Activated naive CD8-positive, alpha-beta T cell treated with anti-CD3 and anti-CD28 coated beads for 36 hours (primary cell): ENCODE measurements around the gene CFAP206. TPM values are rescaled to one million over a fixed set of nuclear protein-coding genes. Genes with fewer than 3 reads are reported as not detected.
A peak's percentile ranks its signal among the peaks of the same experiment; 100 is the strongest.

Source experiments
- DNase-seq: peaks from one replicate; pipeline ENCODE4 v3.0.0; 2021
- H3K27ac Mint-ChIP-seq: one replicate; pipeline ENCODE4 v1.8.0; 2022; ENCODE audit warnings: mild to moderate bottlenecking, moderate library complexity, mixed read lengths
- H3K27me3 Mint-ChIP-seq: one replicate; pipeline ENCODE4 v1.8.0; 2022; ENCODE audit warnings: mild to moderate bottlenecking, mixed read lengths
- H3K36me3 Mint-ChIP-seq: one replicate; pipeline ENCODE4 v1.8.0; 2021; ENCODE audit warnings: mild to moderate bottlenecking, mixed read lengths
- H3K4me1 Mint-ChIP-seq: one replicate; pipeline ENCODE4 v1.8.0; 2021; ENCODE audit warnings: mixed read lengths
- H3K4me3 Mint-ChIP-seq: one replicate; pipeline ENCODE4 v1.8.0; 2022; ENCODE audit warnings: mild to moderate bottlenecking, moderate library complexity, mixed read lengths
- H3K9me3 Mint-ChIP-seq: one replicate; pipeline ENCODE4 v1.8.0; 2022; ENCODE audit warnings: mixed read lengths
- total RNA-seq, 2 experiments: library from RNA; stranded (reverse); gene quantifications; one replicate each; pipeline ENCODE4 v1.2.3, GENCODE V29; 2021

CFAP206 gene
- not detected for total RNA-seq

- Mint-ChIP-seq H3K27ac (peak within 1 kb of the TSS; percentile 45), H3K9me3 (no peaks in the 10 kb centered on the region), H3K4me1 (peaks cover 3% of the 10 kb centered on the region), H3K27me3 (peaks cover 19% of the 10 kb centered on the region), H3K4me3 (peak within 1 kb of the TSS; percentile 82), H3K36me3 (no peaks in the 10 kb centered on the region)
- peak; percentile 78 for DNase-seq
Observed at GRCh38 chr6:87407901-87408720, at the start of gene CFAP206. TSS of gene CFAP206 (plus strand) at chr6:87407972. CDS start at chr6:87409840, 1,868 bp downstream.

- DNase-seq = no peak
- peaks cover 2% of the 10 kb centered on the region for H3K4me1 Mint-ChIP-seq
- peaks cover 22% of the 10 kb centered on the region for H3K36me3 Mint-ChIP-seq
- H3K27ac Mint-ChIP-seq = no peak overlapping the region
- H3K9me3 Mint-ChIP-seq = peaks cover 8% of the 10 kb centered on the region
- H3K4me3 Mint-ChIP-seq = no peak overlapping the region
- no peaks in the 10 kb centered on the region for H3K27me3 Mint-ChIP-seq
Observed at GRCh38 chr6:87364602-87365252, 43.0 kb upstream of the CFAP206 start.

GRCh38 chr6:87366072-87366827, 41.5 kb upstream of the CFAP206 start:
- H3K27ac Mint-ChIP-seq = no peak overlapping the region
- H3K4me3 Mint-ChIP-seq = no peak overlapping the region
- peaks cover 8% of the 10 kb centered on the region for H3K9me3 Mint-ChIP-seq
- DNase-seq = no peak
- H3K4me1 Mint-ChIP-seq = peaks cover 2% of the 10 kb centered on the region
- peaks cover 18% of the 10 kb centered on the region for H3K36me3 Mint-ChIP-seq
- no peaks in the 10 kb centered on the region for H3K27me3 Mint-ChIP-seq

- H3K9me3 Mint-ChIP-seq = peaks cover 8% of the 10 kb centered on the region
- H3K36me3 Mint-ChIP-seq = peaks cover 16% of the 10 kb centered on the region
- peaks cover 2% of the 10 kb centered on the region for H3K4me1 Mint-ChIP-seq
- no peak for DNase-seq
- no peak overlapping the region for H3K4me3 Mint-ChIP-seq
- no peak overlapping the region for H3K27ac Mint-ChIP-seq
- H3K27me3 Mint-ChIP-seq = no peaks in the 10 kb centered on the region
Observed at GRCh38 chr6:87366899-87367298, 40.9 kb upstream of the CFAP206 start.

- Mint-ChIP-seq H3K27me3 (no peaks in the 10 kb centered on the region), H3K4me3 (no peak overlapping the region), H3K4me1 (no peaks in the 10 kb centered on the region), H3K9me3 (no peaks in the 10 kb centered on the region), H3K36me3 (no peaks in the 10 kb centered on the region), H3K27ac (no peak overlapping the region)
- DNase-seq = no peak
Observed at GRCh38 chr6:87373377-87373776, 34.4 kb upstream of the CFAP206 start.

GRCh38 chr6:87375315-87375714, 32.5 kb upstream of the CFAP206 start:
- H3K4me1 Mint-ChIP-seq = peaks cover 3% of the 10 kb centered on the region
- H3K27ac Mint-ChIP-seq = no peak overlapping the region
- no peaks in the 10 kb centered on the region for H3K9me3 Mint-ChIP-seq
- no peak for DNase-seq
- H3K27me3 Mint-ChIP-seq = no peaks in the 10 kb centered on the region
- H3K4me3 Mint-ChIP-seq = no peak overlapping the region
- H3K36me3 Mint-ChIP-seq = peaks cover 1% of the 10 kb centered on the region

- Mint-ChIP-seq H3K4me1 (peaks cover 3% of the 10 kb centered on the region), H3K36me3 (peaks cover 1% of the 10 kb centered on the region), H3K27ac (no peak overlapping the region), H3K9me3 (no peaks in the 10 kb centered on the region), H3K4me3 (no peak overlapping the region), H3K27me3 (no peaks in the 10 kb centered on the region)
- no peak for DNase-seq
Observed at GRCh38 chr6:87376643-87377042, 31.1 kb upstream of the CFAP206 start.

GRCh38 chr6:87378947-87379346, 28.8 kb upstream of the CFAP206 start:
- H3K27me3 Mint-ChIP-seq = no peaks in the 10 kb centered on the region
- peaks cover 3% of the 10 kb centered on the region for H3K4me1 Mint-ChIP-seq
- peaks cover 1% of the 10 kb centered on the region for H3K36me3 Mint-ChIP-seq
- no peak overlapping the region for H3K27ac Mint-ChIP-seq
- H3K4me3 Mint-ChIP-seq = no peak overlapping the region
- no peak for DNase-seq
- no peaks in the 10 kb centered on the region for H3K9me3 Mint-ChIP-seq

- no peaks in the 10 kb centered on the region for H3K27me3 Mint-ChIP-seq
- H3K9me3 Mint-ChIP-seq = no peaks in the 10 kb centered on the region
- H3K36me3 Mint-ChIP-seq = peaks cover 1% of the 10 kb centered on the region
- no peak overlapping the region for H3K27ac Mint-ChIP-seq
- H3K4me3 Mint-ChIP-seq = no peak overlapping the region
- peaks cover 3% of the 10 kb centered on the region for H3K4me1 Mint-ChIP-seq
- DNase-seq = no peak
Observed at GRCh38 chr6:87382861-87383260, 24.9 kb upstream of the CFAP206 start.

GRCh38 chr6:87384038-87384437, 23.7 kb upstream of the CFAP206 start:
- Mint-ChIP-seq H3K36me3 (no peaks in the 10 kb centered on the region), H3K27ac (no peak overlapping the region), H3K27me3 (no peaks in the 10 kb centered on the region), H3K9me3 (no peaks in the 10 kb centered on the region), H3K4me3 (no peak overlapping the region), H3K4me1 (peaks cover 1% of the 10 kb centered on the region)
- DNase-seq = no peak

- DNase-seq = no peak
- H3K36me3 Mint-ChIP-seq = no peaks in the 10 kb centered on the region
- no peaks in the 10 kb centered on the region for H3K4me1 Mint-ChIP-seq
- H3K9me3 Mint-ChIP-seq = no peaks in the 10 kb centered on the region
- H3K27me3 Mint-ChIP-seq = no peaks in the 10 kb centered on the region
- no peak overlapping the region for H3K27ac Mint-ChIP-seq
- no peak overlapping the region for H3K4me3 Mint-ChIP-seq
Observed at GRCh38 chr6:87384449-87384848, 23.3 kb upstream of the CFAP206 start.

GRCh38 chr6:87391334-87391733, 16.4 kb upstream of the CFAP206 start:
- Mint-ChIP-seq H3K4me3 (no peak overlapping the region), H3K9me3 (no peaks in the 10 kb centered on the region), H3K27ac (no peak overlapping the region), H3K36me3 (no peaks in the 10 kb centered on the region), H3K4me1 (peaks cover 3% of the 10 kb centered on the region), H3K27me3 (no peaks in the 10 kb centered on the region)
- no peak for DNase-seq

- H3K36me3 Mint-ChIP-seq = no peaks in the 10 kb centered on the region
- H3K27ac Mint-ChIP-seq = no peak overlapping the region
- peaks cover 3% of the 10 kb centered on the region for H3K4me1 Mint-ChIP-seq
- no peaks in the 10 kb centered on the region for H3K9me3 Mint-ChIP-seq
- no peaks in the 10 kb centered on the region for H3K27me3 Mint-ChIP-seq
- peak; percentile 3 for DNase-seq
- no peak overlapping the region for H3K4me3 Mint-ChIP-seq
Observed at GRCh38 chr6:87393026-87393622, 14.6 kb upstream of the CFAP206 start.

GRCh38 chr6:87395431-87395830, 12.3 kb upstream of the CFAP206 start:
- Mint-ChIP-seq H3K4me1 (peaks cover 3% of the 10 kb centered on the region), H3K9me3 (no peaks in the 10 kb centered on the region), H3K4me3 (no peak overlapping the region), H3K27me3 (no peaks in the 10 kb centered on the region), H3K27ac (no peak overlapping the region), H3K36me3 (no peaks in the 10 kb centered on the region)
- no peak for DNase-seq
